ENCODE measurements around the gene EVI5.

The EVI5 gene

GRCh38 chr1:92563457-92564216 is 221.3 kb downstream of the EVI5 start:
- Histone ChIP-seq H3K27ac (ENCODE audit: low read depth, low read length) (no peak overlapping the region), H3K36me3 (ENCODE audit: control insufficient read depth in 1 of 2, insufficient read depth in 2 of 2, low read length in 2 of 2) (no peaks in the 10 kb centered on the region), H3K9me3 (ENCODE audit: control insufficient read depth in 1 of 2, low read length in 2 of 2) (no peaks in the 10 kb centered on the region), H3K4me1 (ENCODE audit: control insufficient read depth in 1 of 2, insufficient read depth in 2 of 2, low read length in 2 of 2) (no peaks in the 10 kb centered on the region), H3K4me3 (ENCODE audit: low read depth in 1 of 2, low read length in 2 of 2) (no peak overlapping the region), H3K9ac (ENCODE audit: low read depth in 1 of 2, low read length in 2 of 2) (no peak overlapping the region), H3K27me3 (ENCODE audit: control insufficient read depth in 1 of 2, insufficient read depth in 2 of 2, low read length in 2 of 2) (no peaks in the 10 kb centered on the region)

GRCh38 chr1:92556350-92556749 is 228.6 kb downstream of the EVI5 start:
- H3K36me3 ChIP-seq (ENCODE audit: control insufficient read depth in 1 of 2, insufficient read depth in 2 of 2, low read length in 2 of 2), result no peaks in the 10 kb centered on the region
- H3K27me3 ChIP-seq (ENCODE audit: control insufficient read depth in 1 of 2, insufficient read depth in 2 of 2, low read length in 2 of 2), result no peaks in the 10 kb centered on the region
- no peaks in the 10 kb centered on the region for H3K4me1 ChIP-seq (ENCODE audit: control insufficient read depth in 1 of 2, insufficient read depth in 2 of 2, low read length in 2 of 2)
- no peak overlapping the region for H3K27ac ChIP-seq (ENCODE audit: low read depth, low read length)
- no peak overlapping the region for H3K9ac ChIP-seq (ENCODE audit: low read depth in 1 of 2, low read length in 2 of 2)
- H3K4me3 ChIP-seq (ENCODE audit: low read depth in 1 of 2, low read length in 2 of 2), result no peak overlapping the region
- no peaks in the 10 kb centered on the region for H3K9me3 ChIP-seq (ENCODE audit: control insufficient read depth in 1 of 2, low read length in 2 of 2)

GRCh38 chr1:92554216-92554615 is 230.7 kb downstream of the EVI5 start:
- Histone ChIP-seq H3K27ac (ENCODE audit: low read depth, low read length) (no peak overlapping the region), H3K9ac (ENCODE audit: low read depth in 1 of 2, low read length in 2 of 2) (no peak overlapping the region), H3K4me3 (ENCODE audit: low read depth in 1 of 2, low read length in 2 of 2) (no peak overlapping the region), H3K9me3 (ENCODE audit: control insufficient read depth in 1 of 2, low read length in 2 of 2) (no peaks in the 10 kb centered on the region), H3K27me3 (ENCODE audit: control insufficient read depth in 1 of 2, insufficient read depth in 2 of 2, low read length in 2 of 2) (no peaks in the 10 kb centered on the region), H3K4me1 (ENCODE audit: control insufficient read depth in 1 of 2, insufficient read depth in 2 of 2, low read length in 2 of 2) (no peaks in the 10 kb centered on the region), H3K36me3 (ENCODE audit: control insufficient read depth in 1 of 2, insufficient read depth in 2 of 2, low read length in 2 of 2) (no peaks in the 10 kb centered on the region)

GRCh38 chr1:92551916-92552315 is 233.0 kb downstream of the EVI5 start:
- Histone ChIP-seq H3K36me3 (ENCODE audit: control insufficient read depth in 1 of 2, insufficient read depth in 2 of 2, low read length in 2 of 2) (no peaks in the 10 kb centered on the region), H3K27me3 (ENCODE audit: control insufficient read depth in 1 of 2, insufficient read depth in 2 of 2, low read length in 2 of 2) (no peaks in the 10 kb centered on the region), H3K9ac (ENCODE audit: low read depth in 1 of 2, low read length in 2 of 2) (no peak overlapping the region), H3K9me3 (ENCODE audit: control insufficient read depth in 1 of 2, low read length in 2 of 2) (no peaks in the 10 kb centered on the region), H3K27ac (ENCODE audit: low read depth, low read length) (no peak overlapping the region), H3K4me1 (ENCODE audit: control insufficient read depth in 1 of 2, insufficient read depth in 2 of 2, low read length in 2 of 2) (no peaks in the 10 kb centered on the region), H3K4me3 (ENCODE audit: low read depth in 1 of 2, low read length in 2 of 2) (no peak overlapping the region)

GRCh38 chr1:92544756-92545165 is 240.1 kb downstream of the EVI5 start:
- Histone ChIP-seq H3K4me3 (ENCODE audit: low read depth in 1 of 2, low read length in 2 of 2) (no peak overlapping the region), H3K9ac (ENCODE audit: low read depth in 1 of 2, low read length in 2 of 2) (no peak overlapping the region), H3K9me3 (ENCODE audit: control insufficient read depth in 1 of 2, low read length in 2 of 2) (no peaks in the 10 kb centered on the region), H3K27ac (ENCODE audit: low read depth, low read length) (no peak overlapping the region), H3K4me1 (ENCODE audit: control insufficient read depth in 1 of 2, insufficient read depth in 2 of 2, low read length in 2 of 2) (no peaks in the 10 kb centered on the region), H3K36me3 (ENCODE audit: control insufficient read depth in 1 of 2, insufficient read depth in 2 of 2, low read length in 2 of 2) (no peaks in the 10 kb centered on the region), H3K27me3 (ENCODE audit: control insufficient read depth in 1 of 2, insufficient read depth in 2 of 2, low read length in 2 of 2) (no peaks in the 10 kb centered on the region)

- Histone ChIP-seq H3K9me3 (ENCODE audit: control insufficient read depth in 1 of 2, low read length in 2 of 2) (no peaks in the 10 kb centered on the region), H3K27ac (ENCODE audit: low read depth, low read length) (no peak overlapping the region), H3K36me3 (ENCODE audit: control insufficient read depth in 1 of 2, insufficient read depth in 2 of 2, low read length in 2 of 2) (no peaks in the 10 kb centered on the region), H3K9ac (ENCODE audit: low read depth in 1 of 2, low read length in 2 of 2) (no peak overlapping the region), H3K4me3 (ENCODE audit: low read depth in 1 of 2, low read length in 2 of 2) (no peak overlapping the region), H3K27me3 (ENCODE audit: control insufficient read depth in 1 of 2, insufficient read depth in 2 of 2, low read length in 2 of 2) (no peaks in the 10 kb centered on the region), H3K4me1 (ENCODE audit: control insufficient read depth in 1 of 2, insufficient read depth in 2 of 2, low read length in 2 of 2) (peaks cover 0 to 5% of the 10 kb centered on the region in 2 donors)
Measured at GRCh38 chr1:92543131-92544055, 241.5 kb downstream of the EVI5 start.

GRCh38 chr1:92538413-92539061 is 246.4 kb downstream of the EVI5 start:
- Histone ChIP-seq H3K4me3 (ENCODE audit: low read depth in 1 of 2, low read length in 2 of 2) (no peak overlapping the region), H3K27ac (ENCODE audit: low read depth, low read length) (no peak overlapping the region), H3K9me3 (ENCODE audit: control insufficient read depth in 1 of 2, low read length in 2 of 2) (no peaks in the 10 kb centered on the region), H3K36me3 (ENCODE audit: control insufficient read depth in 1 of 2, insufficient read depth in 2 of 2, low read length in 2 of 2) (no peaks in the 10 kb centered on the region), H3K4me1 (ENCODE audit: control insufficient read depth in 1 of 2, insufficient read depth in 2 of 2, low read length in 2 of 2) (peaks cover 0 to 15% of the 10 kb centered on the region in 2 donors), H3K27me3 (ENCODE audit: control insufficient read depth in 1 of 2, insufficient read depth in 2 of 2, low read length in 2 of 2) (no peaks in the 10 kb centered on the region), H3K9ac (ENCODE audit: low read depth in 1 of 2, low read length in 2 of 2) (no peak overlapping the region)

GRCh38 chr1:92538048-92538412 is 246.9 kb downstream of the EVI5 start:
- no peak overlapping the region for H3K9ac ChIP-seq (ENCODE audit: low read depth in 1 of 2, low read length in 2 of 2)
- H3K27ac ChIP-seq (ENCODE audit: low read depth, low read length), result no peak overlapping the region

GRCh38 chr1:92536980-92537884 is 247.7 kb downstream of the EVI5 start:
- no peak overlapping the region for H3K9ac ChIP-seq (ENCODE audit: low read depth in 1 of 2, low read length in 2 of 2)
- H3K27ac ChIP-seq (ENCODE audit: low read depth, low read length), result no peak overlapping the region
- H3K4me1 ChIP-seq (ENCODE audit: control insufficient read depth in 1 of 2, insufficient read depth in 2 of 2, low read length in 2 of 2), result peaks cover 0 to 15% of the 10 kb centered on the region in 2 donors
- H3K27me3 ChIP-seq (ENCODE audit: control insufficient read depth in 1 of 2, insufficient read depth in 2 of 2, low read length in 2 of 2), result no peaks in the 10 kb centered on the region
- H3K36me3 ChIP-seq (ENCODE audit: control insufficient read depth in 1 of 2, insufficient read depth in 2 of 2, low read length in 2 of 2), result no peaks in the 10 kb centered on the region
- no peaks in the 10 kb centered on the region for H3K9me3 ChIP-seq (ENCODE audit: control insufficient read depth in 1 of 2, low read length in 2 of 2)
- no peak overlapping the region for H3K4me3 ChIP-seq (ENCODE audit: low read depth in 1 of 2, low read length in 2 of 2)

More at GRCh38 chr1:92538048-92538412, 246.9 kb downstream of the EVI5 start:
- H3K9me3 ChIP-seq (ENCODE audit: control insufficient read depth in 1 of 2, low read length in 2 of 2), result no peaks in the 10 kb centered on the region
- peaks cover 0 to 15% of the 10 kb centered on the region in 2 donors for H3K4me1 ChIP-seq (ENCODE audit: control insufficient read depth in 1 of 2, insufficient read depth in 2 of 2, low read length in 2 of 2)
- H3K27me3 ChIP-seq (ENCODE audit: control insufficient read depth in 1 of 2, insufficient read depth in 2 of 2, low read length in 2 of 2), result no peaks in the 10 kb centered on the region
- H3K36me3 ChIP-seq (ENCODE audit: control insufficient read depth in 1 of 2, insufficient read depth in 2 of 2, low read length in 2 of 2), result no peaks in the 10 kb centered on the region
- no peak overlapping the region for H3K4me3 ChIP-seq (ENCODE audit: low read depth in 1 of 2, low read length in 2 of 2)
